NB4 (cell line): ENCODE data around the gene TCF4.

Experiments
- DNase-seq: peaks from one replicate; pipeline ENCODE4 v3.0.0; 2010; ENCODE audit warnings: low read depth
- H3K4me3 ChIP-seq: one replicate; pipeline ENCODE4 v1.5.1; 2011; ENCODE audit warnings: mild to moderate bottlenecking, low read depth, low read length, moderate library complexity
- CTCF ChIP-seq: IDR thresholded peaks from one replicate; pipeline ENCODE4 v1.5.1; 2012; ENCODE audit warnings: low read depth, low read length
- MAX ChIP-seq: IDR thresholded peaks from 2 replicates; pipeline ENCODE4 v1.6.1; 2011; ENCODE audit warnings: low read depth, low read length
- MYC ChIP-seq: IDR thresholded peaks from 2 replicates; pipeline ENCODE4 v1.6.1; 2011; ENCODE audit warnings: low read depth, low read length
- POLR2A ChIP-seq: IDR thresholded peaks from 2 replicates; pipeline ENCODE4 v1.6.1; 2011; ENCODE audit warnings: mild to moderate bottlenecking; ENCODE audit not compliant: insufficient read length; ENCODE audit errors: extremely low read depth

The TCF4 gene

GRCh38 chr18:55506074-55506473 is 81.9 kb downstream of the TCF4 start:
- no peak overlapping the region for H3K4me3 ChIP-seq
- no peak for DNase-seq
- TF ChIP-seq CTCF, result no peak
- no peak for TF ChIP-seq POLR2A
- TF ChIP-seq MYC, result no peak
- no peak for TF ChIP-seq MAX

- no peak for DNase-seq
- TF ChIP-seq MYC (no peak), MAX (no peak), CTCF (no peak), POLR2A (no peak)
- H3K4me3 ChIP-seq, result no peak overlapping the region
These were observed 83.2 kb downstream of the TCF4 start for GRCh38 chr18:55504808-55505207.

- H3K4me3 ChIP-seq, result no peak overlapping the region
- no peak for DNase-seq
- TF ChIP-seq MYC (no peak), MAX (no peak), CTCF (no peak), POLR2A (no peak)
These were observed 84.7 kb downstream of the TCF4 start for GRCh38 chr18:55503167-55503820.

- TF ChIP-seq MAX (no peak), POLR2A (no peak)
- DNase-seq, result no peak
- no peak overlapping the region for H3K4me3 ChIP-seq
These were observed 85.8 kb downstream of the TCF4 start for GRCh38 chr18:55501982-55502710.

GRCh38 chr18:55501579-55501978 is 86.4 kb downstream of the TCF4 start:
- TF ChIP-seq POLR2A, result no peak
- no peak for DNase-seq
- H3K4me3 ChIP-seq, result no peak overlapping the region

- DNase-seq, result no peak
- H3K4me3 ChIP-seq, result no peak overlapping the region
- TF ChIP-seq CTCF (no peak), MAX (no peak)
These were observed 87.5 kb downstream of the TCF4 start for GRCh38 chr18:55500316-55501086.
